HEK293 (cell line): Measurements from ENCODE around the gene ELAVL2.

Experiments used
- CTCF ChIP-seq: fragments of 450-650 bp; formaldehyde crosslinking; IDR thresholded peaks from 2 replicates; pipeline ENCODE4 v1.5.1; 2016; ENCODE audit warnings: missing biosample characterization, missing genetic modification characterization
- PATZ1 ChIP-seq: fragments of 450-650 bp; formaldehyde crosslinking; IDR thresholded peaks from 2 replicates; pipeline ENCODE4 v1.5.1; 2016; ENCODE audit warnings: missing biosample characterization, missing genetic modification characterization
- ZFP41 ChIP-seq: fragments of 450-650 bp; formaldehyde crosslinking; IDR thresholded peaks from 2 replicates; pipeline ENCODE4 v1.5.1; 2016; ENCODE audit warnings: missing biosample characterization, missing genetic modification characterization, borderline replicate concordance
- ZNF133 ChIP-seq: fragments of 450-650 bp; formaldehyde crosslinking; IDR thresholded peaks from 2 replicates; pipeline ENCODE4 v1.5.1; 2016; ENCODE audit warnings: missing biosample characterization, missing genetic modification characterization
- ZNF449 ChIP-seq: fragments of 450-650 bp; formaldehyde crosslinking; IDR thresholded peaks from 2 replicates; pipeline ENCODE4 v1.5.1; 2017; ENCODE audit warnings: missing biosample characterization, mild to moderate bottlenecking, missing genetic modification characterization, moderate library complexity

GRCh38 chr9:23841304-23841703, 15.3 kb upstream of the ELAVL2 start:
- TF ChIP-seq ZNF449 (tag by site-specific recombination) (no peak), PATZ1 (no peak), ZNF133 (no peak), CTCF (tag by site-specific recombination) (no peak), ZFP41 (tag by site-specific recombination) (no peak)
